NCI-H510A treated with DMSO at 0.1 percent for 48 hours (cell line): ENCODE measurements around the gene HEPHL1.

ENCODE experiments used
- DNase-seq: peaks from one replicate; lab custom pipeline; 2025; lab: John Stamatoyannopoulos, UW

HEPHL1 gene

GRCh38 chr11:94018721-94019120, 2.4 kb upstream of the HEPHL1 start:
- DNase-seq = no peak

- DNase-seq = no peak
Observed at GRCh38 chr11:94023856-94024255, 2.7 kb downstream of the HEPHL1 start.

DNA sequence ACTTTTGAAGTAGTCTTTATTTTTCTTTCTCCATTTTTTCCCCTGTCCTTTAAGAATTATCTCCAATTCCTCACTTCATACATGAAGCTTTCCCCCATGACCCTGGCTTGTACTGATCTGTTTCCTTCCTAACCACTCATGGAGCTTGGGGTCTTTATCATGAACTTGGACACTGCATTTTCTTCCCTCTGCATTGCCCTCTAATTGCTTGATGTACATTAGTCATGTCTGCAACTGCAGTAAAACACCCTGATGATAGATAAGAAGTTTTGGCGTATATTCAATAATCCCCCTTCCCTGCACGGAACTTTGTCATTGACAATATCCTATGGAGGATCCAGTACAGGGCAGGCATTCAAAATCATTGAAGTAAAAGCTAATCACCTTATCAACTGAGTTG, 3.4 kb downstream of the HEPHL1 start:
- DNase-seq = no peak

- DNase-seq = no peak
Observed at GRCh38 chr11:94025690-94026394, 4.7 kb downstream of the HEPHL1 start.

- DNase-seq = no peak
Observed at GRCh38 chr11:94027210-94027609, 6.1 kb downstream of the HEPHL1 start.

DNA sequence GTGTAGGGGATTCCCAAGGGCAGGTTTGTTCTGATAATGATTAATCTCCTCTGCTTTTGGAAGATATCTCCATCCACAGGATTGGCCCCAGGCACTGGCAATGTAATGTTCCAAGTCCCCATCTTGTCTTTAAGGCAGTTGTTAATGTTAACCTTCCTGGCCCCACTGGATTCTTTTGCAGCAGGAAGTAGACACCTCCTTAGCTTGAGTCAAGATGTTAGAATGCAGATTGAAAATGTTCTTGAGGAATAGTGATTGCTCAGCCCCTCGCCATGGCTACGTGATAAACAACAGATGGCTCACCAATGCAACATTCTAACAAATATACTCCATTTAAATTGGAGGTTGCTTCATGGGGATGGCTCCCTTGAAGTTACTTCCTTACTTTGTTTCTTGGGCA, 7.3 kb downstream of the HEPHL1 start:
- no peak for DNase-seq

DNA sequence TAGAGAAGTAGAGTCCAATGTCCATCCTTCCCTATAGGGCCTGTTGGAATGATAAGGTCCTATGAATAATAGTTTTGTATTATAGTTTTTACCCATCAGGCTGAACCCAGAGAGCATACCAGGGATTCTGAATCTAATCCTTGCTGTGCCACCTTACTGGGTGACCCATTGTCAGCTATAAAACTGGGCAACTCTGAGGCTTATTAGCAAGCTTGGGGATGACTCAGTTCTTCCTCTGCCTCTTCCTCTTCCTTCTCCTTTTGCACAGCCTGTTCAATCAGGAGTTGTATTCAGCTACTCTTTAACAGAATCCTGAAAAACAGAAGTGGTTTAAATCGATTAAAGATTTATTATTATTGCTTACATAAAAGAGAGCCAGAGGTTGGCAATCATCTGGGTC, 8.9 kb downstream of the HEPHL1 start:
- DNase-seq = no peak

DNA sequence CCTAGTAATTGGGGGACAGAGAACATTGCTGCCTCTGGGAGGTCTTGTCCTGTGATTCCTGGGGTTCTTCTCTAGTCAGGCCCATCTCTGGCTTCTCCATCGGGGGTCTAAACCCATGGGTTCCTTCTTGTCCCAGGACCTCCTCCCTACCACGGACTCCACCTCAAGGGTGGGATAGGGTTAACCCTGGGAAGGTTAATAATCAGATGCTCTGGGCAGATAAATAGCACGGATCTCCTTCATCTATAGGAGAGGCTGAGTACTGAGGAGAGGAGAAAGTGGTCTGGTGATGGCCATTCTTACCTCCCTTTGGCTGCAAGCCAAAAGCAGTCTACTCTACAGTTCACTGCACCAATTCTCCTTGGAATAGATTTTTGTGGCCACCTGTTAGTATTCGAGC, 10.5 kb downstream of the HEPHL1 start:
- DNase-seq = no peak

GRCh38 chr11:94032066-94032465, 10.9 kb downstream of the HEPHL1 start:
- no peak for DNase-seq

GRCh38 chr11:94032725-94033124, 11.6 kb downstream of the HEPHL1 start:
- DNase-seq = no peak

GRCh38 chr11:94034207-94034606, 13.1 kb downstream of the HEPHL1 start:
- DNase-seq = no peak

GRCh38 chr11:94036096-94036495, 14.9 kb downstream of the HEPHL1 start:
- DNase-seq = no peak

DNA sequence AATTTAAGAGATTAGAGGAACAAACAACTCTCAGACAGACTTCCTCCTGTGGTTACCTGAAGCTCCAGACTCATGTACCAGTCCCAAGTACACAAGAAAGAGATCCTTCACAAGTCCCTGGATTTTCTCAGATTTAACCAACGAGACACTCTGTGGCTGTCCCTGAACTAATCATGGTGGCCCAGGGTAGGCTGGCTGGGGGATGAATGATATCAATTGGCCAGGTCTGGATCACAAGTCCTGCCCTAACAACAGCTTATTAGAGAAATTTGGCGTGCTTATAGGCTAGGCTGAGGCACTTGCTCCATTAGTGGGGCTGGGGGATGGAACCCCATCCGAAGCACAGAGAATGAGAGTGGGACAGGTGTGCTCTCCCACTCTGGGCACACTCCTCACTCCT, 22.1 kb downstream of the HEPHL1 start:
- no peak for DNase-seq

GRCh38 chr11:94046796-94047195, 25.6 kb downstream of the HEPHL1 start:
- no peak for DNase-seq

GRCh38 chr11:94048032-94048709, 27.0 kb downstream of the HEPHL1 start:
- DNase-seq = no peak

DNA sequence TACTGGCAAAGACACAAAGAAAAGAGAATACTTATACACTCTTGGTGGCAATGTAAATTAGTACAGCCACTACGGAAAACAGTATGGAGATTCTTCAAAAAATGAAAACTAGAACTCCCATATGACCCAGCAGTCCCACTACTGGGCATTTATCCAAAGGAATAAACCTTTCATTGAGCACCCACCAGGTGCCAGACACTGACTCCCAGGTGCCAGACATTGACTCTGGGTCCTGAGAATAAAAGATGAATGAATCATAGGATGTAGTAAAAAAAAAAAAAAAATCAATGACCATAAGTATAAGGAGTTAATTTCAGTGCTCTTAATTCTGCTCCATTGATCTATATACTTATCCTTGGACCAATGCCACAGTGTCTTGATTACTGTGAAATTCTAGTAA, 28.2 kb downstream of the HEPHL1 start:
- no peak for DNase-seq

DNA sequence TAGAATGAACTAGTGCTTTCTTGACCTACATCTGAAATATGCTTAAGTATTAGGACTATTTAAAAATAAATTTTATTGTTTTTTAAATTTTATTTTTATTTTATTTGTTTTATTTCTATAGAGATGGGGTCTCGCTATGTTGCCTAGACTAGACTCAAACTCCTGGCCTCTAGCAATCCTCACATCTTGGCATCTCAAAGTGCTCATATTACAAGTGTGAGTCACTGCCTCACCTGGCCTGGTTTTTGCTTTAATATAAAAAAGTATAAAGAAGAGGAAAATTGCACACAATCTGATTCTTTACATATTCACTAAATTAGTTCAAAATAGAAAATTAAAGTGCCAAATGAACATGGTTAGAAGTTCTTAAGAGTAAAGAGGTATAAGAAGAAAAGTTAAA, 37.5 kb downstream of the HEPHL1 start:
- no peak for DNase-seq

- DNase-seq = no peak
Observed at GRCh38 chr11:94059065-94059464, 37.9 kb downstream of the HEPHL1 start.

DNA sequence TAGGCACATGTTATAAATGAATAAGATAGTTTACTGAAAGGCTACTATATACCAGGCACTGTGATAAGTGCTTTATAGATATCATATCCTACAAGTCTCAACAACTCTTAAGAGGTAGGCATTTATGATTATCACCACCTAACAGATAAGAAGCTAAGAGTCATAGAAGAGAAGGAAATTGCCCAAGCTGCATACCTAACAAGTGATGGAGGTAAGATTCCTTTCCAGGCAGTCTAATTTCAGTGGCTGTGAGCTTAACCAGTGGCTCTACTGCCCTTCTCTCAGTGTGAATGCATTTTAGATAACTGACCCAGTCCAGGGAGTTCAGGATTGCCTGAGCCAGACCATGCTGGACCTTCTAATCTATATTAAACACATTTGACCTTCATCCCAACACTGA, 39.2 kb downstream of the HEPHL1 start:
- no peak for DNase-seq

GRCh38 chr11:94062360-94062759, 41.2 kb downstream of the HEPHL1 start:
- DNase-seq = no peak

GRCh38 chr11:94066901-94067429, 45.8 kb downstream of the HEPHL1 start:
- no peak for DNase-seq

- no peak for DNase-seq
Observed at GRCh38 chr11:94068764-94069163, 47.6 kb downstream of the HEPHL1 start.

DNA sequence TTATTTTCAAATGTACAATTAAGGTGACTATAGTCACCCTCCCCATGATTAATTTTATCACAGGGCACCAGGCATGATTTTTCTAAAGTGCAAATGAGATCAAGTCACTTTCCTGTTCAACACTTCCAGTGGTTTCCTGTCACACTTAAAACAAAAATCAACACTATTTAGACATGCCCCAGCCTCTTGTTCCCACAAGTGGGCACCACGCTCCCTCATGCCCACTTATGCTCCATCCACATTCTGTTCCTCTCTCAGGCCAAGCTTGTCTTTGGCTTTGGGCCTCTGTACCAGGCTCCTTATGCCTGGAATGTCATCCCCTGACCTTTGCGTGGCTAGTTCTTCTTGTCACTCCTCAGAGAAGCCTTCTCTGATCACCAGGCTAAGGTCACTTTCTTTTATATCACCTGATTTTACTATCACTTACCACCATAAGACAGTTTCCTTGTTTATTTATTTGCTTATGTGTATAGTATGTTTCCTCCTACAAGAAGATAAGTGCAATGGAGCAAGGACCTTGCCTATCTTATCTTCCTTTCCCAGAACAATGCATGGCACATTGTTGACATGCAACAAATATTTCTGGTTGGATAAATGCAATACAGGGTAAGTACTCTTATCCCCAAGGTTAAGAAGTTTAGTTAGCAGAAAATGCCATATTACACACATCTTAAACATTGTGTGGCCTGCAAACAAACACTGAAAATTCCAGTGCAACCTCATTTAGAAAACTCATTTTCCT, 56.6 kb downstream of the HEPHL1 start:
- DNase-seq = no peak
